GM12878 (cell line): ENCODE data around the gene BBS5. TPM values are rescaled to one million over a fixed set of nuclear protein-coding genes. Genes with fewer than 3 reads are reported as not detected.

Experiments used
- ATAC-seq: fragments of 200-7000 bp; cut with Tn5 transposase; 3 replicates; pipeline ENCODE4 v1.9.1; 2020; ENCODE audit warnings: mild to moderate bottlenecking, moderate library complexity
- BruUV-seq: library from RNA; stranded (reverse); fragments of 400-500 nt; replicated peaks from 2 replicates; lab custom pipeline; 2021; lab: Mats Ljungman, UMichigan
- CTCF ChIA-PET: fragments of 300-600 bp; sonication (Branson Sonifier 250); formaldehyde crosslinking; extraction: SDS; loops from one replicate; lab custom pipeline; 2021; ENCODE audit warnings: inconsistent platforms; lab: Yijun Ruan, JAX
- POLR2A ChIA-PET: fragments of 350-600 bp; formaldehyde crosslinking; extraction: SDS; loops from one replicate; lab custom pipeline; 2021; ENCODE audit warnings: inconsistent platforms; lab: Charles Lee
- RAD21 ChIA-PET: fragments of 300-600 bp; sonication (Branson Sonifier 250); formaldehyde crosslinking; loops from one replicate; lab custom pipeline; 2023; ENCODE audit warnings: antibody characterized with exemption; ENCODE audit not compliant: unreplicated experiment; lab: Charles Lee
- SMC1A ChIA-PET: fragments of 300-600 bp; sonication (Branson Sonifier 250); formaldehyde crosslinking; loops from one replicate; lab custom pipeline; 2023; ENCODE audit not compliant: unreplicated experiment, uncharacterized antibody; lab: Charles Lee
- DNase-seq: peaks from one replicate; pipeline ENCODE4 v3.0.0-alpha.2; 2011; ENCODE audit warnings: low read depth, low spot score
- FAIRE-seq: peaks from 3 replicates; lab custom pipeline; 2011; peaks lifted over from hg19 to GRCh38; lab: Jason Lieb, UNC
- H2AFZ ChIP-seq: 2 replicates; pipeline ENCODE4 v1.6.0; 2011; ENCODE audit warnings: low read depth, low read length, control low read depth; ENCODE audit not compliant: control insufficient read depth
- H3K27ac ChIP-seq: 2 replicates; pipeline ENCODE4 v1.5.1; 2011; ENCODE audit warnings: control low read depth; ENCODE audit not compliant: control insufficient read depth, insufficient read depth
- H3K27me3 ChIP-seq, 2 experiments: replicated peaks in 1 of 2; 2 replicates each; pipeline versions ENCODE4 v1.6.0 to v1.6.1; 2011; ENCODE audit warnings: low read length in 1 of 2; ENCODE audit not compliant: control insufficient read depth in 2 of 2, insufficient read depth in 2 of 2
- H3K36me3 ChIP-seq, 2 experiments: 2 replicates each; pipeline ENCODE4 v1.5.1; 2011; ENCODE audit warnings: low read length in 1 of 2; ENCODE audit not compliant: control insufficient read depth in 2 of 2, insufficient read depth in 2 of 2
- H3K4me1 ChIP-seq: 2 replicates; pipeline ENCODE4 v1.6.1; 2011; ENCODE audit warnings: mild to moderate bottlenecking, low read length, moderate library complexity, mixed read lengths; ENCODE audit not compliant: control insufficient read depth, insufficient read depth
- H3K4me2 ChIP-seq: 2 replicates; pipeline ENCODE4 v1.6.0; 2011; ENCODE audit warnings: control low read depth; ENCODE audit not compliant: control insufficient read depth, insufficient read depth
- H3K4me3 ChIP-seq: fragments of 200-600 bp; sonication (generic); 2 replicates; pipeline ENCODE4 v1.5.1; 2016
- H3K79me2 ChIP-seq: 2 replicates; pipeline ENCODE4 v1.6.0; 2011; ENCODE audit warnings: low read length; ENCODE audit not compliant: control insufficient read depth, insufficient read depth
- H3K9ac ChIP-seq: 2 replicates; pipeline ENCODE4 v1.8.0; 2011; ENCODE audit warnings: low read length, control low read depth, mixed read lengths; ENCODE audit not compliant: control insufficient read depth, insufficient read depth
- H3K9me3 ChIP-seq: replicated peaks from 3 replicates; pipeline ENCODE4 v1.5.1; 2011; ENCODE audit warnings: mild to moderate bottlenecking, low read length; ENCODE audit not compliant: control insufficient read depth, insufficient read depth
- H4K20me1 ChIP-seq: 2 replicates; pipeline ENCODE4 v1.6.0; 2011; ENCODE audit not compliant: control insufficient read depth, insufficient read depth
- JUND ChIP-seq: IDR thresholded peaks from 2 replicates; pipeline ENCODE4 v1.6.1; 2012; ENCODE audit warnings: low read depth, mild to moderate bottlenecking, low read length, improper control_type of control experiment, moderate library complexity
- KLF5 ChIP-seq: fragments of 450-650 bp; IDR thresholded peaks from 2 replicates; pipeline ENCODE4 v1.6.1; 2014; ENCODE audit warnings: mild to moderate bottlenecking; ENCODE audit not compliant: partially characterized antibody
- TCF3 ChIP-seq: IDR thresholded peaks from 2 replicates; pipeline ENCODE4 v1.6.1; 2012; ENCODE audit warnings: low read depth, mild to moderate bottlenecking, low read length, borderline replicate concordance; ENCODE audit not compliant: insufficient read depth
- WGBS: methylation state at CpG from one replicate; pipeline ENCODE4 v1.1.6; 2016; ENCODE audit warnings: low lambda C conversion rate; ENCODE audit not compliant: insufficient replicate concordance, insufficient coverage; ENCODE audit errors: missing lambda C conversion rate; 5-methylcytosine and 5-hydroxymethylcytosine counted together
- in situ Hi-C: fragments of 300-500 bp; cut with MboI; formaldehyde crosslinking; loops from 9 replicates; pipeline ENCODE4 v1.14.3; 2018; ENCODE audit warnings: mixed read lengths
- intact Hi-C: fragments of 100-400 bp; cut with micrococcal nuclease; formaldehyde crosslinking; loops from one replicate; pipeline ENCODE4 v1.14.2; 2022; ENCODE audit not compliant: unreplicated experiment
- polyA plus RNA-seq, 11 experiments: library from polyadenylated mRNA; depleted of rRNA in 4 of 11; unstranded in 6 of 11; stranded (reverse) in 5 of 11; fragments of >200 nt; fragmentation: Nextera tagmentation in 4 of 11; fragmentation: Illumina TruSeq in 1 of 11; extraction: Ambion mirVana in 4 of 11; extraction: Trizol in 1 of 11; gene quantifications; 1 replicate in 1 of 11; 2 replicates in 10 of 11; pipeline versions ENCODE4 v1.2.1 to v1.2.3, GENCODE V29; 2011 to 2016; ENCODE audit warnings: inconsistent platforms in 2 of 11, missing spikeins in 2 of 11, low read depth in 1 of 11
- total RNA-seq, 4 experiments: library from RNA; depleted of rRNA in 3 of 4; stranded (reverse); fragments of >200 nt in 3 of 4; fragmentation: Illumina TruSeq in 1 of 4; extraction: Trizol in 1 of 4; gene quantifications; 2 replicates each; pipeline versions ENCODE4 v1.2.1 to v1.2.3, GENCODE V29; 2013 to 2021
- TF ChIP-seq, protein P1 (sequence below): fragments of 450-650 bp; IDR thresholded peaks from 2 replicates; pipeline ENCODE4 v1.6.1; 2017; ENCODE audit warnings: mild to moderate bottlenecking, low read depth, inconsistent platforms; ENCODE audit not compliant: poor library complexity, severe bottlenecking

Gene BBS5
- total and polyA plus RNA-seq, 10 of the 15 experiments (the other 5 are each of a cell fraction or from before 2014, with no cell fraction given): 0.56 to 3.4 (median 1.6) TPM

DNA sequence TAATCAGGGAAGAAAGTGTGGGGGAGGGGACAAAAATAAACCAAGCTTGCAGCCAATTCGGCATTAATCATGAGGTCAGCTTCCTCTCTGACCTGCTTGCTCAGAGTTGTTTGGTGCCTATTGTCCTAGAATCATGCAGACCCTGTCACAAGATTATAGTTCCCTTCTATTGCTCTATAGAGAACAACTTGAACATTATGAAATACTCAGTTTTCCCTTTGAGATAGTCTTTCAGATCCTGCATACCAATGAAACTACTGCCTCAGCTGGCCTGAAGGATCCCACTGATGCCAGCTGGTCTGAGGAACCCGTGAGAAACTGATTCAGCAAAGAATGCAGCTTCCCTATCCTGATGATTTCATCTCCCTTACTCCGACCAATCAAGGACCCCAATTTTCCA is 955 bp upstream of the BBS5 start:
- H3K36me3 ChIP-seq: no peaks in the 10 kb centered on the region
- ChIA-PET SMC1A (interaction anchor here (0.6 kb wide), 1 partner anchor 811 kb away, joined by 3 read pairs; no protein-coding TSS in a partner anchor), CTCF (interaction anchor here (1.0 to 1.2 kb wide), 2 partner anchors 9 to 26 kb away, joined by 3 read pairs; no protein-coding TSS in a partner anchor), POLR2A (interaction anchor here (0.6 kb wide), 3 partner anchors 62 to 1054 kb away, joined by 3 to 5 read pairs (median 3); no protein-coding TSS in a partner anchor), RAD21 (no interaction called here)
- H3K27me3 ChIP-seq: no peaks in the 10 kb centered on the region
- no peak overlapping the region for H3K9ac ChIP-seq
- H2AFZ ChIP-seq: peak overlapping the region; percentile 98
- no peak overlapping the region for H3K27ac ChIP-seq
- DNase-seq (no peak), FAIRE-seq (peak; percentile 41), ATAC-seq (no peak)
- TF ChIP-seq TCF3 (no peak), JUND (no peak), KLF5 (no peak)
- TF ChIP-seq, protein P1, sequence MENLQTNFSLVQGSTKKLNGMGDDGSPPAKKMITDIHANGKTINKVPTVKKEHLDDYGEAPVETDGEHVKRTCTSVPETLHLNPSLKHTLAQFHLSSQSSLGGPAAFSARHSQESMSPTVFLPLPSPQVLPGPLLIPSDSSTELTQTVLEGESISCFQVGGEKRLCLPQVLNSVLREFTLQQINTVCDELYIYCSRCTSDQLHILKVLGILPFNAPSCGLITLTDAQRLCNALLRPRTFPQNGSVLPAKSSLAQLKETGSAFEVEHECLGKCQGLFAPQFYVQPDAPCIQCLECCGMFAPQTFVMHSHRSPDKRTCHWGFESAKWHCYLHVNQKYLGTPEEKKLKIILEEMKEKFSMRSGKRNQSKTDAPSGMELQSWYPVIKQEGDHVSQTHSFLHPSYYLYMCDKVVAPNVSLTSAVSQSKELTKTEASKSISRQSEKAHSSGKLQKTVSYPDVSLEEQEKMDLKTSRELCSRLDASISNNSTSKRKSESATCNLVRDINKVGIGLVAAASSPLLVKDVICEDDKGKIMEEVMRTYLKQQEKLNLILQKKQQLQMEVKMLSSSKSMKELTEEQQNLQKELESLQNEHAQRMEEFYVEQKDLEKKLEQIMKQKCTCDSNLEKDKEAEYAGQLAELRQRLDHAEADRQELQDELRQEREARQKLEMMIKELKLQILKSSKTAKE: no peak
- no peaks in the 10 kb centered on the region for H4K20me1 ChIP-seq
- no peaks in the 10 kb centered on the region for H3K4me1 ChIP-seq
- no peak overlapping the region for H3K4me3 ChIP-seq
- intact Hi-C loops (no loop called here), in situ Hi-C loops (no loop called here)
- H3K9me3 ChIP-seq: no peaks in the 10 kb centered on the region; the same call in 2 of the 3 replicates
- no TSS peak for BruUV-seq
- 66% methylated on average over 3 of the region's 3 CpGs for WGBS
- H3K79me2 ChIP-seq: no peaks in the 10 kb centered on the region
- H3K4me2 ChIP-seq: no peak overlapping the region
